SU-DHL-6 (cell line): ENCODE results near the gene SPDYE2.
"Not testable (repeated sequence)": the region's sequence is repeated elsewhere in the genome, so short reads cannot be mapped to it uniquely, and the experiment has no call there.

Experiments
- CTCF ChIP-seq: fragments of 200-600 bp; sonication (generic); IDR thresholded peaks from one replicate; pipeline ENCODE4 v1.5.1; 2017; ENCODE audit warnings: antibody characterized with exemption, mild to moderate bottlenecking, low read length, moderate library complexity; ENCODE audit not compliant: insufficient read depth, poor library complexity, severe bottlenecking
- EZH2phosphoT487 ChIP-seq: fragments of 200-600 bp; sonication (generic), shearing (Covaris generic); conservative IDR thresholded peaks from 2 replicates; pipeline ENCODE4 v1.6.1; 2018; ENCODE audit warnings: mild to moderate bottlenecking, antibody characterized with exemption, low read length, moderate library complexity, mixed read lengths

GRCh38 chr7:102592477-102593019, 41.5 kb downstream of the SPDYE2 start:
- TF ChIP-seq CTCF, EZH2phosphoT487: not testable (repeated sequence)
